Small intestine (tissue), 16 donors: ENCODE results near the gene TMEM168. TPM values are rescaled to one million over a fixed set of nuclear protein-coding genes. Genes with fewer than 3 reads are reported as not detected.
"Not testable (repeated sequence)": the region's sequence is repeated elsewhere in the genome, so short reads cannot be mapped to it uniquely, and the experiment has no call there.

Source experiments
- DNase-seq, 2 donors: peaks; one replicate each; pipeline versions ENCODE4 v3.0.0 to v3.0.0-alpha.2; 2013
- FAIRE-seq: peaks from 2 replicates; lab custom pipeline; 2012; peaks lifted over from hg19 to GRCh38; lab: Jason Lieb, UNC
- H3K27ac ChIP-seq, 3 donors: one replicate each; pipeline ENCODE4 v1.5.1; 2013; ENCODE audit warnings: low read length in 2 of 3, mild to moderate bottlenecking in 2 of 3, control low read depth in 1 of 3, inconsistent platforms in 1 of 3, low read depth in 1 of 3, moderate library complexity in 1 of 3
- H3K27me3 ChIP-seq, 3 donors: one replicate each; pipeline ENCODE4 v1.6.1; 2013; ENCODE audit warnings: low read length in 3 of 3, inconsistent platforms in 1 of 3; ENCODE audit not compliant: control insufficient read depth in 3 of 3, insufficient read depth in 3 of 3
- H3K36me3 ChIP-seq, 3 donors: one replicate each; pipeline ENCODE4 v1.6.1; 2013; ENCODE audit warnings: low read length in 3 of 3, inconsistent platforms in 1 of 3, low read depth in 1 of 3, mild to moderate bottlenecking in 1 of 3, moderate library complexity in 1 of 3; ENCODE audit not compliant: control insufficient read depth in 3 of 3, insufficient read depth in 2 of 3
- H3K4me1 ChIP-seq, 3 donors: one replicate each; pipeline ENCODE4 v1.6.1; 2013; ENCODE audit warnings: low read length in 2 of 3, inconsistent platforms in 1 of 3, low read depth in 1 of 3, mild to moderate bottlenecking in 1 of 3, moderate library complexity in 1 of 3; ENCODE audit not compliant: control insufficient read depth in 3 of 3, insufficient read depth in 2 of 3
- H3K4me3 ChIP-seq, 3 donors: one replicate each; pipeline ENCODE4 v1.5.1; 2013; ENCODE audit warnings: low read length in 3 of 3, control low read depth in 1 of 3, inconsistent platforms in 1 of 3, low read depth in 1 of 3, mild to moderate bottlenecking in 1 of 3, moderate library complexity in 1 of 3
- H3K9me3 ChIP-seq, 2 donors: one replicate each; pipeline ENCODE4 v1.6.1; 2013; ENCODE audit warnings: low read depth in 1 of 2, low read length in 1 of 2; ENCODE audit not compliant: control insufficient read depth in 2 of 2, insufficient read depth in 1 of 2
- WGBS, 3 donors: extraction: QIAGEN DNeasy Blood & Tissue Kit; methylation state at CpG; one replicate each; pipeline ENCODE4 v1.1.7; 2013; 5-methylcytosine and 5-hydroxymethylcytosine counted together
- long read RNA-seq, 10 donors: transcript quantifications; one replicate each; lab custom pipeline, GENCODE V29; 2026
- polyA plus RNA-seq, 4 donors: library from polyadenylated mRNA; stranded (reverse) in 3 of 4; unstranded in 1 of 4; fragments of 200-250 nt in 3 of 4; fragments of 120-200 nt in 1 of 4; gene quantifications; one replicate each; pipeline versions ENCODE4 v1.2.1 to v1.2.3, GENCODE V29; 2013
- donor health status: healthy with polysubstance abuse.
- donor health status: control.
- donor health status: control.
- donor health status: Bipolar disorder and iron deficiency.
- donor health status: healthy.

The TMEM168 gene
- polyA plus RNA-seq: 10 to 100 TPM in 2 of 4 donors, 1 to 10 TPM in 2; 3.4 to 33.9 (median 9.1) TPM
- long read RNA-seq, donor 1, full-length matches to known transcripts: 6 of 11 reads
- long read RNA-seq, donor 1, partial matches to known transcripts: 5 of 11 reads
- long read RNA-seq, donor 1, other reads (novel, unspliced or antisense): 0 of 11 reads
- long read RNA-seq, donor 2, full-length matches to known transcripts: 6 of 6 reads
- long read RNA-seq, donor 2, partial matches to known transcripts: 0 of 6 reads
- long read RNA-seq, donor 2, other reads (novel, unspliced or antisense): 0 of 6 reads
- long read RNA-seq, donor 3, full-length matches to known transcripts: 3 of 21 reads
- long read RNA-seq, donor 3, partial matches to known transcripts: 18 of 21 reads
- long read RNA-seq, donor 3, other reads (novel, unspliced or antisense): 0 of 21 reads
- long read RNA-seq, donor 4: 0 reads
- long read RNA-seq, donor 5: 0 reads
- long read RNA-seq, donor 6, full-length matches to known transcripts: 5 of 5 reads
- long read RNA-seq, donor 6, partial matches to known transcripts: 0 of 5 reads
- long read RNA-seq, donor 6, other reads (novel, unspliced or antisense): 0 of 5 reads
- long read RNA-seq, donor 7, full-length matches to known transcripts: 11 of 17 reads
- long read RNA-seq, donor 7, partial matches to known transcripts: 6 of 17 reads
- long read RNA-seq, donor 7, other reads (novel, unspliced or antisense): 0 of 17 reads
- long read RNA-seq, donor 8: 0 reads
- long read RNA-seq, donor 9: 0 reads
- long read RNA-seq, donor 10, full-length matches to known transcripts: 10 of 10 reads
- long read RNA-seq, donor 10, partial matches to known transcripts: 0 of 10 reads
- long read RNA-seq, donor 10, other reads (novel, unspliced or antisense): 0 of 10 reads

GRCh38 chr7:112789817-112790585 is at the start of gene TMEM168:
Gene TMEM168 (minus strand): TSS chr7:112790393. CDS start chr7:112784825, 5,568 bp downstream.
- H3K36me3 ChIP-seq: no peaks in the 10 kb centered on the region
- WGBS, 3 donors: 0 to 1% (median 0%) methylated on average over 65 to 67 of the region's 67 CpGs
- peak within 1 kb of the TSS; percentile 68 to 92 (median 86) for H3K4me3 ChIP-seq
- H3K27ac ChIP-seq: peak within 1 kb of the TSS; percentile 83 to 97 (median 93)
- FAIRE-seq (no peak), DNase-seq (peak; percentile 85 to 96)
- no peaks in the 10 kb centered on the region for H3K27me3 ChIP-seq
- peaks cover 2 to 7% (median 3%) of the 10 kb centered on the region in 3 donors for H3K4me1 ChIP-seq
- H3K9me3 ChIP-seq: no peaks in the 10 kb centered on the region

- not testable (repeated sequence) for DNase-seq, H3K36me3 ChIP-seq, H3K27me3 ChIP-seq, H3K9me3 ChIP-seq, H3K27ac ChIP-seq, FAIRE-seq, H3K4me1 ChIP-seq, H3K4me3 ChIP-seq
- 83 to 87% (median 87%) methylated on average over 4 of the region's 4 CpGs for WGBS, 3 donors
These were observed 45.7 kb upstream of the TMEM168 start for GRCh38 chr7:112835928-112836327.

- FAIRE-seq: no peak
- H3K36me3 ChIP-seq: peaks cover 4 to 5% (median 5%) of the 10 kb centered on the region in 3 donors
- peaks cover 0 to 6% of the 10 kb centered on the region in 2 donors for H3K9me3 ChIP-seq
- H3K4me1 ChIP-seq: no peaks in the 10 kb centered on the region
- no peaks in the 10 kb centered on the region for H3K27me3 ChIP-seq
- whole genome bisulfite sequencing, 3 donors: 82 to 89% (median 86%) methylated on average over 3 of the region's 3 CpGs
- H3K27ac ChIP-seq: no peak overlapping the region
- DNase-seq: no peak
- no peak overlapping the region for H3K4me3 ChIP-seq
These were observed 42.9 kb upstream of the TMEM168 start for GRCh38 chr7:112833082-112833481.

- DNase-seq (no peak), FAIRE-seq (no peak)
- Histone ChIP-seq H3K36me3 (peaks cover 5 to 8% (median 5%) of the 10 kb centered on the region in 3 donors), H3K4me3 (no peak overlapping the region), H3K27ac (no peak overlapping the region), H3K4me1 (no peaks in the 10 kb centered on the region), H3K27me3 (no peaks in the 10 kb centered on the region), H3K9me3 (peaks cover 0 to 11% of the 10 kb centered on the region in 2 donors)
These were observed 40.6 kb upstream of the TMEM168 start for GRCh38 chr7:112830769-112831168.

GRCh38 chr7:112828696-112829095 is 38.5 kb upstream of the TMEM168 start:
- Histone ChIP-seq H3K36me3 (peaks cover 5 to 12% (median 5%) of the 10 kb centered on the region in 3 donors), H3K27me3 (no peaks in the 10 kb centered on the region), H3K27ac (no peak overlapping the region), H3K9me3 (peaks cover 0 to 15% of the 10 kb centered on the region in 2 donors), H3K4me1 (no peaks in the 10 kb centered on the region), H3K4me3 (no peak overlapping the region)
- FAIRE-seq: peak; percentile 44
- no peak for DNase-seq
- 81 to 94% (median 94%) methylated on average over 1 of the region's 1 CpG for WGBS, 3 donors

- Histone ChIP-seq H3K9me3 (peaks cover 0 to 4% of the 10 kb centered on the region in 2 donors), H3K27ac (no peak overlapping the region), H3K4me3 (no peak overlapping the region), H3K36me3 (peaks cover 0 to 4% (median 0%) of the 10 kb centered on the region in 3 donors), H3K27me3 (no peaks in the 10 kb centered on the region), H3K4me1 (no peaks in the 10 kb centered on the region)
- FAIRE-seq (no peak), DNase-seq (no peak)
These were observed 31.2 kb upstream of the TMEM168 start for GRCh38 chr7:112821345-112821744.

GRCh38 chr7:112819536-112819935 is 29.3 kb upstream of the TMEM168 start:
- H3K4me3 ChIP-seq: no peak overlapping the region
- no peaks in the 10 kb centered on the region for H3K27me3 ChIP-seq
- H3K27ac ChIP-seq: no peak overlapping the region
- H3K9me3 ChIP-seq: no peaks in the 10 kb centered on the region
- FAIRE-seq: no peak
- no peaks in the 10 kb centered on the region for H3K4me1 ChIP-seq
- no peak for DNase-seq
- WGBS, 3 donors: 89 to 96% (median 95%) methylated on average over 3 of the region's 3 CpGs
- H3K36me3 ChIP-seq: no peaks in the 10 kb centered on the region

- Histone ChIP-seq H3K27me3 (no peaks in the 10 kb centered on the region), H3K27ac (no peak overlapping the region), H3K4me3 (no peak overlapping the region), H3K9me3 (peaks cover 0 to 2% of the 10 kb centered on the region in 2 donors), H3K36me3 (no peaks in the 10 kb centered on the region), H3K4me1 (no peaks in the 10 kb centered on the region)
- WGBS, 3 donors: 89 to 98% (median 95%) methylated on average over 4 of the region's 4 CpGs
- DNase-seq (no peak), FAIRE-seq (no peak)
These were observed 16.0 kb upstream of the TMEM168 start for GRCh38 chr7:112806156-112806555.
